ENCODE measurements around the gene GLYATL3.
"Not testable (repeated sequence)": the region's sequence is repeated elsewhere in the genome, so short reads cannot be mapped to it uniquely, and the experiment has no call there.

GLYATL3 gene

GRCh38 chr6:49479308-49479970 is 20.3 kb upstream of the GLYATL3 start:
- H3K27me3 ChIP-seq (ENCODE audit: control insufficient read depth, insufficient read depth, low read length): no peaks in the 10 kb centered on the region
- peaks cover 25% of the 10 kb centered on the region for H3K36me3 ChIP-seq (ENCODE audit: control insufficient read depth, insufficient read depth, low read length)
- no peak overlapping the region for H3K4me3 ChIP-seq (ENCODE audit: low read depth, low read length)
- H3K9me3 ChIP-seq (ENCODE audit: control insufficient read depth, insufficient read depth, low read depth, low read length): no peaks in the 10 kb centered on the region
- no peak overlapping the region for H3K9ac ChIP-seq (ENCODE audit: low read length)
- no peak overlapping the region for H3K27ac ChIP-seq (ENCODE audit: low read depth, low read length)
- H3K4me1 ChIP-seq (ENCODE audit: control insufficient read depth, insufficient read depth, low read length): no peaks in the 10 kb centered on the region

GRCh38 chr6:49481846-49482245 is 17.9 kb upstream of the GLYATL3 start:
- H3K27me3 ChIP-seq (ENCODE audit: control insufficient read depth, insufficient read depth, low read length); H3K4me1 ChIP-seq (ENCODE audit: control insufficient read depth, insufficient read depth, low read length); H3K4me3 ChIP-seq (ENCODE audit: low read depth, low read length); H3K9me3 ChIP-seq (ENCODE audit: control insufficient read depth, insufficient read depth, low read depth, low read length); H3K9ac ChIP-seq (ENCODE audit: low read length); H3K27ac ChIP-seq (ENCODE audit: low read depth, low read length): not testable (repeated sequence)
- H3K36me3 ChIP-seq (ENCODE audit: control insufficient read depth, insufficient read depth, low read length): peaks cover 35% of the 10 kb centered on the region

- not testable (repeated sequence) for H3K4me1 ChIP-seq (ENCODE audit: control insufficient read depth, insufficient read depth, low read length); H3K27me3 ChIP-seq (ENCODE audit: control insufficient read depth, insufficient read depth, low read length); H3K4me3 ChIP-seq (ENCODE audit: low read depth, low read length); H3K9me3 ChIP-seq (ENCODE audit: control insufficient read depth, insufficient read depth, low read depth, low read length); H3K9ac ChIP-seq (ENCODE audit: low read length); H3K27ac ChIP-seq (ENCODE audit: low read depth, low read length)
- H3K36me3 ChIP-seq (ENCODE audit: control insufficient read depth, insufficient read depth, low read length): peaks cover 34% of the 10 kb centered on the region
Measured at GRCh38 chr6:49483380-49483779, 16.3 kb upstream of the GLYATL3 start.

- Histone ChIP-seq H3K4me3 (ENCODE audit: low read depth, low read length) (no peak overlapping the region), H3K9ac (ENCODE audit: low read length) (no peak overlapping the region), H3K36me3 (ENCODE audit: control insufficient read depth, insufficient read depth, low read length) (peaks cover 58% of the 10 kb centered on the region), H3K27ac (ENCODE audit: low read depth, low read length) (no peak overlapping the region), H3K9me3 (ENCODE audit: control insufficient read depth, insufficient read depth, low read depth, low read length) (no peaks in the 10 kb centered on the region), H3K27me3 (ENCODE audit: control insufficient read depth, insufficient read depth, low read length) (no peaks in the 10 kb centered on the region), H3K4me1 (ENCODE audit: control insufficient read depth, insufficient read depth, low read length) (no peaks in the 10 kb centered on the region)
Measured at GRCh38 chr6:49490633-49491032, 9.1 kb upstream of the GLYATL3 start.

- Histone ChIP-seq H3K9me3 (ENCODE audit: control insufficient read depth, insufficient read depth, low read depth, low read length) (no peaks in the 10 kb centered on the region), H3K9ac (ENCODE audit: low read length) (no peak overlapping the region), H3K27ac (ENCODE audit: low read depth, low read length) (no peak overlapping the region), H3K27me3 (ENCODE audit: control insufficient read depth, insufficient read depth, low read length) (no peaks in the 10 kb centered on the region), H3K4me1 (ENCODE audit: control insufficient read depth, insufficient read depth, low read length) (no peaks in the 10 kb centered on the region), H3K4me3 (ENCODE audit: low read depth, low read length) (no peak overlapping the region), H3K36me3 (ENCODE audit: control insufficient read depth, insufficient read depth, low read length) (peaks cover 13% of the 10 kb centered on the region)
Measured at GRCh38 chr6:49497304-49497703, 2.4 kb upstream of the GLYATL3 start.

- H3K36me3 ChIP-seq (ENCODE audit: control insufficient read depth, insufficient read depth, low read length): no peaks in the 10 kb centered on the region
- H3K9ac ChIP-seq (ENCODE audit: low read length): no peak overlapping the region
- no peaks in the 10 kb centered on the region for H3K4me1 ChIP-seq (ENCODE audit: control insufficient read depth, insufficient read depth, low read length)
- H3K27ac ChIP-seq (ENCODE audit: low read depth, low read length): no peak overlapping the region
- H3K4me3 ChIP-seq (ENCODE audit: low read depth, low read length): no peak overlapping the region
- H3K27me3 ChIP-seq (ENCODE audit: control insufficient read depth, insufficient read depth, low read length): no peaks in the 10 kb centered on the region
- no peaks in the 10 kb centered on the region for H3K9me3 ChIP-seq (ENCODE audit: control insufficient read depth, insufficient read depth, low read depth, low read length)
Measured at GRCh38 chr6:49499126-49499525, 597 bp upstream of the GLYATL3 start.

- Histone ChIP-seq H3K4me1 (ENCODE audit: control insufficient read depth, insufficient read depth, low read length) (no peaks in the 10 kb centered on the region), H3K4me3 (ENCODE audit: low read depth, low read length) (no peak overlapping the region), H3K27ac (ENCODE audit: low read depth, low read length) (no peak overlapping the region), H3K9ac (ENCODE audit: low read length) (no peak overlapping the region), H3K9me3 (ENCODE audit: control insufficient read depth, insufficient read depth, low read depth, low read length) (peaks cover 11% of the 10 kb centered on the region; the same call in 1 of the 2 replicates), H3K36me3 (ENCODE audit: control insufficient read depth, insufficient read depth, low read length) (no peaks in the 10 kb centered on the region), H3K27me3 (ENCODE audit: control insufficient read depth, insufficient read depth, low read length) (no peaks in the 10 kb centered on the region)
Measured at GRCh38 chr6:49504666-49505065, 4.9 kb downstream of the GLYATL3 start.

- H3K4me3 ChIP-seq (ENCODE audit: low read depth, low read length): no peak overlapping the region
- no peak overlapping the region for H3K27ac ChIP-seq (ENCODE audit: low read depth, low read length)
- no peak overlapping the region for H3K9ac ChIP-seq (ENCODE audit: low read length)
Measured at GRCh38 chr6:49506569-49507111, 6.9 kb downstream of the GLYATL3 start.

GRCh38 chr6:49509342-49509741 is 9.6 kb downstream of the GLYATL3 start:
- Histone ChIP-seq H3K27me3 (ENCODE audit: control insufficient read depth, insufficient read depth, low read length) (no peaks in the 10 kb centered on the region), H3K9ac (ENCODE audit: low read length) (no peak overlapping the region), H3K4me1 (ENCODE audit: control insufficient read depth, insufficient read depth, low read length) (no peaks in the 10 kb centered on the region), H3K4me3 (ENCODE audit: low read depth, low read length) (no peak overlapping the region), H3K27ac (ENCODE audit: low read depth, low read length) (no peak overlapping the region), H3K9me3 (ENCODE audit: control insufficient read depth, insufficient read depth, low read depth, low read length) (peaks cover 11% of the 10 kb centered on the region; the same call in 1 of the 2 replicates), H3K36me3 (ENCODE audit: control insufficient read depth, insufficient read depth, low read length) (no peaks in the 10 kb centered on the region)

More at GRCh38 chr6:49506569-49507111, 6.9 kb downstream of the GLYATL3 start:
- Histone ChIP-seq H3K27me3 (ENCODE audit: control insufficient read depth, insufficient read depth, low read length) (no peaks in the 10 kb centered on the region), H3K4me1 (ENCODE audit: control insufficient read depth, insufficient read depth, low read length) (no peaks in the 10 kb centered on the region), H3K9me3 (ENCODE audit: control insufficient read depth, insufficient read depth, low read depth, low read length) (peaks cover 11% of the 10 kb centered on the region; the same call in 1 of the 2 replicates), H3K36me3 (ENCODE audit: control insufficient read depth, insufficient read depth, low read length) (no peaks in the 10 kb centered on the region)

- no peaks in the 10 kb centered on the region for H3K36me3 ChIP-seq (ENCODE audit: control insufficient read depth, insufficient read depth, low read length)
- H3K4me1 ChIP-seq (ENCODE audit: control insufficient read depth, insufficient read depth, low read length): no peaks in the 10 kb centered on the region
- peaks cover 4% of the 10 kb centered on the region; the same call in 1 of the 2 replicates for H3K9me3 ChIP-seq (ENCODE audit: control insufficient read depth, insufficient read depth, low read depth, low read length)
- H3K27me3 ChIP-seq (ENCODE audit: control insufficient read depth, insufficient read depth, low read length): no peaks in the 10 kb centered on the region
- no peak overlapping the region for H3K4me3 ChIP-seq (ENCODE audit: low read depth, low read length)
- H3K9ac ChIP-seq (ENCODE audit: low read length): no peak overlapping the region
- H3K27ac ChIP-seq (ENCODE audit: low read depth, low read length): no peak overlapping the region
Measured at GRCh38 chr6:49513153-49513989, 13.6 kb downstream of the GLYATL3 start.

Data from HUES6 (cell line).